ENCODE results near the gene USP2.

GRCh38 chr11:119309953-119310681, 71.4 kb downstream of the USP2 start:
- TF ChIP-seq CTCF (IDR thresholded peaks at IDR 0.05) = no peak
- no peak for TF ChIP-seq POLR2A (IDR thresholded peaks at IDR 0.05)
